SK-N-SH (cell line): ENCODE data around the gene RAB39B.

ENCODE experiments used
- EZH2phosphoT487 ChIP-seq: fragments of 200-600 bp; sonication (generic); IDR thresholded peaks from 2 replicates; pipeline ENCODE4 v1.6.1; 2017; ENCODE audit warnings: low read depth, mixed run types, mild to moderate bottlenecking, antibody characterized with exemption, moderate library complexity, borderline replicate concordance
- MAX ChIP-seq: IDR thresholded peaks from 2 replicates; pipeline ENCODE4 v1.4.0; 2012; ENCODE audit warnings: low read depth
- RAD21 ChIP-seq: IDR thresholded peaks from 2 replicates; pipeline ENCODE4 v1.6.1; 2012; ENCODE audit warnings: mild to moderate bottlenecking, low read length
- YY1 ChIP-seq: IDR thresholded peaks from 2 replicates; pipeline ENCODE4 v1.4.0; 2012; ENCODE audit warnings: low read depth, mild to moderate bottlenecking
- TF ChIP-seq, protein P1 (sequence below): fragments of 200-600 bp; sonication (generic); IDR thresholded peaks from 2 replicates; pipeline ENCODE4 v1.6.1; 2017; ENCODE audit warnings: antibody characterized with exemption, mild to moderate bottlenecking, moderate library complexity
- TF ChIP-seq, protein P2 (sequence below): fragments of 150-350 bp; IDR thresholded peaks from 2 replicates; pipeline ENCODE4 v1.6.1; 2017; ENCODE audit warnings: antibody characterized with exemption, low read length, low read depth, borderline replicate concordance
- TF ChIP-seq, protein P3 (sequence below): IDR thresholded peaks from 2 replicates; pipeline ENCODE4; 2012

DNA sequence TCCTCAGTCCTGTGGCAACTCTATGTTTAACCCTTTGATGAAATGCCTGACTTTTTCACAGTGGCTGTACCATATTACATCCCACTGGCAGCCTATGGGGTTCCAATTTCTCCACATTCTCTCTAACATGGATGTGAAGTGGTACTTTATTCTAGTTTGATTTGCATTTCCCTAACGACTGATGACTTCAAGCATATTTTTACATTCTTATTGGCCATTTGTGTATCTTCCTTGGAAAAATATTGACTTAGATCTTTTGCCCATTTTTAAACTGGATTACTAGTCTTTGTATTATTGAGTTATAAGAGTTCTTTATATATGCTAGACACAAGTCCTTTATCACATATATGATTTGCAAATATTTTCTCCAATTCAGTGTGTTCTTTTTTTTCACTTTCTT is 2.1 kb upstream of the RAB39B start:
- TF ChIP-seq, protein P1, sequence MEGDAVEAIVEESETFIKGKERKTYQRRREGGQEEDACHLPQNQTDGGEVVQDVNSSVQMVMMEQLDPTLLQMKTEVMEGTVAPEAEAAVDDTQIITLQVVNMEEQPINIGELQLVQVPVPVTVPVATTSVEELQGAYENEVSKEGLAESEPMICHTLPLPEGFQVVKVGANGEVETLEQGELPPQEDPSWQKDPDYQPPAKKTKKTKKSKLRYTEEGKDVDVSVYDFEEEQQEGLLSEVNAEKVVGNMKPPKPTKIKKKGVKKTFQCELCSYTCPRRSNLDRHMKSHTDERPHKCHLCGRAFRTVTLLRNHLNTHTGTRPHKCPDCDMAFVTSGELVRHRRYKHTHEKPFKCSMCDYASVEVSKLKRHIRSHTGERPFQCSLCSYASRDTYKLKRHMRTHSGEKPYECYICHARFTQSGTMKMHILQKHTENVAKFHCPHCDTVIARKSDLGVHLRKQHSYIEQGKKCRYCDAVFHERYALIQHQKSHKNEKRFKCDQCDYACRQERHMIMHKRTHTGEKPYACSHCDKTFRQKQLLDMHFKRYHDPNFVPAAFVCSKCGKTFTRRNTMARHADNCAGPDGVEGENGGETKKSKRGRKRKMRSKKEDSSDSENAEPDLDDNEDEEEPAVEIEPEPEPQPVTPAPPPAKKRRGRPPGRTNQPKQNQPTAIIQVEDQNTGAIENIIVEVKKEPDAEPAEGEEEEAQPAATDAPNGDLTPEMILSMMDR: no peak
- TF ChIP-seq, protein P2, sequence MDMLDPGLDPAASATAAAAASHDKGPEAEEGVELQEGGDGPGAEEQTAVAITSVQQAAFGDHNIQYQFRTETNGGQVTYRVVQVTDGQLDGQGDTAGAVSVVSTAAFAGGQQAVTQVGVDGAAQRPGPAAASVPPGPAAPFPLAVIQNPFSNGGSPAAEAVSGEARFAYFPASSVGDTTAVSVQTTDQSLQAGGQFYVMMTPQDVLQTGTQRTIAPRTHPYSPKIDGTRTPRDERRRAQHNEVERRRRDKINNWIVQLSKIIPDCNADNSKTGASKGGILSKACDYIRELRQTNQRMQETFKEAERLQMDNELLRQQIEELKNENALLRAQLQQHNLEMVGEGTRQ: no peak
- TF ChIP-seq MAX (no peak), YY1 (no peak), RAD21 (no peak), EZH2phosphoT487 (no peak)
- TF ChIP-seq, protein P3, sequence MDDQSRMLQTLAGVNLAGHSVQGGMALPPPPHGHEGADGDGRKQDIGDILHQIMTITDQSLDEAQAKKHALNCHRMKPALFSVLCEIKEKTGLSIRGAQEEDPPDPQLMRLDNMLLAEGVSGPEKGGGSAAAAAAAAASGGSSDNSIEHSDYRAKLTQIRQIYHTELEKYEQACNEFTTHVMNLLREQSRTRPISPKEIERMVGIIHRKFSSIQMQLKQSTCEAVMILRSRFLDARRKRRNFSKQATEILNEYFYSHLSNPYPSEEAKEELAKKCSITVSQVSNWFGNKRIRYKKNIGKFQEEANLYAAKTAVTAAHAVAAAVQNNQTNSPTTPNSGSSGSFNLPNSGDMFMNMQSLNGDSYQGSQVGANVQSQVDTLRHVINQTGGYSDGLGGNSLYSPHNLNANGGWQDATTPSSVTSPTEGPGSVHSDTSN: no peak
